Panc1 (cell line): ENCODE data around the gene HBEGF. TPM values are rescaled to one million over a fixed set of nuclear protein-coding genes. Genes with fewer than 3 reads are reported as not detected.

Experiments
- ATAC-seq: fragments of 200-7000 bp; cut with Tn5 transposase; 2 replicates; pipeline ENCODE4 v1.9.1; 2020; ENCODE audit warnings: mild to moderate bottlenecking, moderate library complexity
- BruUV-seq: library from RNA; stranded (reverse); fragments of 400-500 nt; replicated peaks from 2 replicates; lab custom pipeline; 2021; lab: Mats Ljungman, UMichigan
- CTCF ChIA-PET: fragments of 300-600 bp; sonication (Branson Sonifier 250); formaldehyde crosslinking; loops from one replicate; lab custom pipeline; 2022; ENCODE audit warnings: antibody characterized with exemption; lab: Charles Lee
- POLR2A ChIA-PET: fragments of 300-600 bp; sonication (Branson Sonifier 250); formaldehyde crosslinking; loops from one replicate; lab custom pipeline; 2022; ENCODE audit warnings: antibody characterized with exemption; lab: Charles Lee
- DNase-seq: peaks from one replicate; pipeline ENCODE4 v3.0.0-alpha.2; 2010; ENCODE audit warnings: low read depth, low spot score
- H3K27ac ChIP-seq: 2 replicates; pipeline ENCODE4 v1.5.1; 2011; ENCODE audit warnings: mild to moderate bottlenecking, low read length, inconsistent platforms
- H3K27me3 ChIP-seq: fragments of 200-500 bp; sonication (Bioruptor generic); 2 replicates; pipeline ENCODE4 v1.6.0; 2014; ENCODE audit warnings: low read length, inconsistent platforms; ENCODE audit not compliant: control insufficient read depth, insufficient read depth
- H3K36me3 ChIP-seq: fragments of 200-500 bp; sonication (Bioruptor generic); 2 replicates; pipeline ENCODE4 v1.5.1; 2014; ENCODE audit warnings: inconsistent platforms, mild to moderate bottlenecking, low read length, moderate library complexity; ENCODE audit not compliant: control insufficient read depth, insufficient read depth
- H3K4me1 ChIP-seq: 2 replicates; pipeline ENCODE4 v1.5.1; 2011; ENCODE audit warnings: inconsistent platforms, mild to moderate bottlenecking, low read length, moderate library complexity; ENCODE audit not compliant: control insufficient read depth, insufficient read depth
- H3K4me3 ChIP-seq, 2 experiments: 2 replicates each; pipeline ENCODE4 v1.5.1; 2011 to 2012; ENCODE audit warnings: low read depth in 2 of 2, low read length in 2 of 2, mild to moderate bottlenecking in 2 of 2, inconsistent platforms in 1 of 2, moderate library complexity in 1 of 2
- H3K9me3 ChIP-seq: fragments of 200-500 bp; sonication (Bioruptor generic); 2 replicates; pipeline ENCODE4 v1.5.1; 2014; ENCODE audit warnings: low read depth, mild to moderate bottlenecking, inconsistent platforms, low read length, moderate library complexity; ENCODE audit not compliant: control insufficient read depth, insufficient read depth
- CTCF ChIP-seq: fragments of 450-650 bp; IDR thresholded peaks from 2 replicates; pipeline ENCODE4 v1.5.1; 2017; ENCODE audit warnings: mild to moderate bottlenecking
- POLR2AphosphoS5 ChIP-seq: IDR thresholded peaks from 2 replicates; pipeline ENCODE4 v1.6.1; 2012; ENCODE audit warnings: mild to moderate bottlenecking, low read depth, low read length, moderate library complexity
- SIN3A ChIP-seq: IDR thresholded peaks from 2 replicates; pipeline ENCODE4 v1.6.1; 2012; ENCODE audit warnings: low read depth, mild to moderate bottlenecking, low read length, moderate library complexity, borderline replicate concordance; ENCODE audit not compliant: insufficient read depth
- TCF7L2 ChIP-seq: IDR thresholded peaks from 2 replicates; pipeline ENCODE4 v1.6.1; 2011; ENCODE audit warnings: mild to moderate bottlenecking, low read depth, low read length, inconsistent platforms
- in situ Hi-C: cut with HindIII; loops from 2 replicates; pipeline ENCODE4 v1.10.0; 2016; ENCODE audit warnings: low sequenced_read_pairs, low pct_unique_long_range_greater_than_20kb
- intact Hi-C: fragments of 100-400 bp; cut with micrococcal nuclease; formaldehyde crosslinking; loops from one replicate; pipeline ENCODE4 v1.10.0; 2022; ENCODE audit not compliant: unreplicated experiment
- total RNA-seq: library from RNA; stranded (reverse); gene quantifications from one replicate; pipeline ENCODE4 v1.2.1, GENCODE V29; 2021; ENCODE audit not compliant: unreplicated experiment
- TF ChIP-seq, protein P1 (sequence below), 2 experiments: IDR thresholded peaks; 2 replicates each; pipeline ENCODE4 v1.6.1; 2011 to 2012; ENCODE audit warnings: low read depth in 2 of 2, control low read depth in 1 of 2, low read length in 1 of 2, mild to moderate bottlenecking in 1 of 2, moderate library complexity in 1 of 2; ENCODE audit not compliant: insufficient read depth in 1 of 2

HBEGF gene
- total RNA-seq, 1 experiment from 2014 or later, result 5.0 TPM

DNA sequence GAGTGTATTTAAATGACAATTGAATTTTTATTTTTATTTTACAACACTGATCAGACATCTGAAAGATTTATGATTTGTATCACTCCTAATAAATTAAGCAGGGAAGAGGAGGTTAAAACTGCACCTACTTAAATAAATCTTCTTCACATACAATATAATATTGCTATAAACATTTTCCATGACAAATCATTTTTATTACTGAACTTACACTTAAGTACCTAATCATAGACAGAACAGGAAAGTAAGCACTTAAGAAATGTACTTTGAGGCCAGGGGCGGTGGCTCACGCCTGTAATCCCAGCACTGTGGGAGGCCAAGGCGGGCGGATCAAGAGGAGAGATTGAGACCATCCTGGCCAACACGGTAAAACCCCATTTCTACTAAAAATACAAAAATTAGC is 47.3 kb downstream of the HBEGF start:
- ChIA-PET POLR2A (no interaction called here), CTCF (no interaction called here)
- BruUV-seq, result no TSS peak
- Histone ChIP-seq H3K4me1 (peaks cover 38% of the 10 kb centered on the region), H3K27ac (no peak overlapping the region), H3K4me3 (no peak overlapping the region), H3K27me3 (no peaks in the 10 kb centered on the region), H3K36me3 (peaks cover 5% of the 10 kb centered on the region; the same call in 1 of the 2 replicates), H3K9me3 (no peaks in the 10 kb centered on the region)
- intact Hi-C loops (no loop called here), in situ Hi-C loops (no loop called here)
- TF ChIP-seq SIN3A, result no peak
- TF ChIP-seq CTCF, result no peak
- TF ChIP-seq POLR2AphosphoS5, result no peak
- TF ChIP-seq, protein P1, sequence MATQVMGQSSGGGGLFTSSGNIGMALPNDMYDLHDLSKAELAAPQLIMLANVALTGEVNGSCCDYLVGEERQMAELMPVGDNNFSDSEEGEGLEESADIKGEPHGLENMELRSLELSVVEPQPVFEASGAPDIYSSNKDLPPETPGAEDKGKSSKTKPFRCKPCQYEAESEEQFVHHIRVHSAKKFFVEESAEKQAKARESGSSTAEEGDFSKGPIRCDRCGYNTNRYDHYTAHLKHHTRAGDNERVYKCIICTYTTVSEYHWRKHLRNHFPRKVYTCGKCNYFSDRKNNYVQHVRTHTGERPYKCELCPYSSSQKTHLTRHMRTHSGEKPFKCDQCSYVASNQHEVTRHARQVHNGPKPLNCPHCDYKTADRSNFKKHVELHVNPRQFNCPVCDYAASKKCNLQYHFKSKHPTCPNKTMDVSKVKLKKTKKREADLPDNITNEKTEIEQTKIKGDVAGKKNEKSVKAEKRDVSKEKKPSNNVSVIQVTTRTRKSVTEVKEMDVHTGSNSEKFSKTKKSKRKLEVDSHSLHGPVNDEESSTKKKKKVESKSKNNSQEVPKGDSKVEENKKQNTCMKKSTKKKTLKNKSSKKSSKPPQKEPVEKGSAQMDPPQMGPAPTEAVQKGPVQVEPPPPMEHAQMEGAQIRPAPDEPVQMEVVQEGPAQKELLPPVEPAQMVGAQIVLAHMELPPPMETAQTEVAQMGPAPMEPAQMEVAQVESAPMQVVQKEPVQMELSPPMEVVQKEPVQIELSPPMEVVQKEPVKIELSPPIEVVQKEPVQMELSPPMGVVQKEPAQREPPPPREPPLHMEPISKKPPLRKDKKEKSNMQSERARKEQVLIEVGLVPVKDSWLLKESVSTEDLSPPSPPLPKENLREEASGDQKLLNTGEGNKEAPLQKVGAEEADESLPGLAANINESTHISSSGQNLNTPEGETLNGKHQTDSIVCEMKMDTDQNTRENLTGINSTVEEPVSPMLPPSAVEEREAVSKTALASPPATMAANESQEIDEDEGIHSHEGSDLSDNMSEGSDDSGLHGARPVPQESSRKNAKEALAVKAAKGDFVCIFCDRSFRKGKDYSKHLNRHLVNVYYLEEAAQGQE (IDR thresholded peaks at IDR 0.05; ENCODE audit: insufficient read depth in 1 of 2, low read depth in 2 of 2, low read length in 1 of 2), result no peak
- no peak for TF ChIP-seq TCF7L2
- ATAC-seq (no peak), DNase-seq (no peak)

DNA sequence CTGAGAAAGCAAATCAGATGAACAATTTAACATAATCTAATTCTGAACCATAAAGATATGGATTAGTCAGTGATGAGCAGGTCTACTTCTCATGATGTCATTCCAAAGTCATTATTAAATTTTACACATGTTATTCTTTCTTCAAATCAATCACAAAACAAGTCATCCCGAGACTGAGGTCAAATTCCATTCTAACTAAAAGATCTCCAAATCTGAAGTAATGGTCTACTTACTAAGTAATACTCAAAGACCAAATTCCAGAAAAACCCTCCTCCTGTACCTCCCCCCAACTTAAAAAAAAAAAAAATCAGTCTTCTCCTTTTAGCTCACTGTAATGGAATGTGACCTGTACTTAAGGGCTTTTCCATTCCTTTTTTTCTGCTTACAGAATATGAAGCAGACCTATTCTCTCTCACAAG is 48.2 kb downstream of the HBEGF start:
- ChIA-PET CTCF (no interaction called here), POLR2A (interaction anchor here (0.7 kb wide), 1 partner anchor 323 kb away, joined by 3 read pairs; no protein-coding TSS in a partner anchor)
- DNase-seq (no peak), ATAC-seq (no peak)
- Histone ChIP-seq H3K36me3 (peaks cover 5% of the 10 kb centered on the region; the same call in 1 of the 2 replicates), H3K9me3 (no peaks in the 10 kb centered on the region), H3K4me3 (no peak overlapping the region), H3K4me1 (peaks cover 43% of the 10 kb centered on the region), H3K27me3 (no peaks in the 10 kb centered on the region), H3K27ac (no peak overlapping the region)
- in situ Hi-C loops, result no loop called here
- no TSS peak for BruUV-seq
- TF ChIP-seq POLR2AphosphoS5, result no peak
- TF ChIP-seq CTCF, result no peak
- TF ChIP-seq, protein P1 (IDR thresholded peaks at IDR 0.05; ENCODE audit: insufficient read depth in 1 of 2, low read depth in 2 of 2, low read length in 1 of 2), result no peak
- no peak for TF ChIP-seq SIN3A
- TF ChIP-seq TCF7L2, result no peak
- intact Hi-C loops, result no loop called here
